Measurements from ENCODE around the gene PPP1CA. TPM values are rescaled to one million over a fixed set of nuclear protein-coding genes. Genes with fewer than 3 reads are reported as not detected.
"Not testable (repeated sequence)": the region's sequence is repeated elsewhere in the genome, so short reads cannot be mapped to it uniquely, and the experiment has no call there.

Gene PPP1CA
- total RNA-seq, 1 donor from 2014 or later: 241 TPM

GRCh38 chr11:67404515-67405195 is 3.0 kb upstream of the PPP1CA start:
- DNase-seq (ENCODE audit: low read depth): no peak

GRCh38 chr11:67403085-67403484 is 1.4 kb upstream of the PPP1CA start:
- DNase-seq (ENCODE audit: low read depth): not testable (repeated sequence)

- DNase-seq (ENCODE audit: low read depth): not testable (repeated sequence)
Measured at GRCh38 chr11:67402192-67402839, 658 bp upstream of the PPP1CA start.

GRCh38 chr11:67400942-67401494 is 640 bp downstream of the PPP1CA start:
- DNase-seq (ENCODE audit: low read depth): no peak

GRCh38 chr11:67400251-67400941 is 1.3 kb downstream of the PPP1CA start:
- no peak for DNase-seq (ENCODE audit: low read depth)

- DNase-seq (ENCODE audit: low read depth): no peak
Measured at GRCh38 chr11:67398661-67399563, 2.7 kb downstream of the PPP1CA start.

GRCh38 chr11:67397986-67398660 is 3.5 kb downstream of the PPP1CA start:
- no peak for DNase-seq (ENCODE audit: low read depth)

- DNase-seq (ENCODE audit: low read depth): no peak
Measured at GRCh38 chr11:67397536-67397935, 4.1 kb downstream of the PPP1CA start.

- no peak for DNase-seq (ENCODE audit: low read depth)
Measured at GRCh38 chr11:67396587-67397389, 4.9 kb downstream of the PPP1CA start.

- no peak for DNase-seq (ENCODE audit: low read depth)
Measured at GRCh38 chr11:67396259-67396581, 5.4 kb downstream of the PPP1CA start.

- DNase-seq (ENCODE audit: low read depth): no peak
Measured at GRCh38 chr11:67395555-67396258, 6.0 kb downstream of the PPP1CA start.

- DNase-seq (ENCODE audit: low read depth): no peak
Measured at GRCh38 chr11:67393990-67394389, 7.7 kb downstream of the PPP1CA start.

GRCh38 chr11:67393437-67393836 is 8.2 kb downstream of the PPP1CA start:
- DNase-seq (ENCODE audit: low read depth): no peak

- DNase-seq (ENCODE audit: low read depth): no peak
Measured at GRCh38 chr11:67392183-67392715, 9.4 kb downstream of the PPP1CA start.

GRCh38 chr11:67391304-67392182 is 10.1 kb downstream of the PPP1CA start, which contains the start of gene RAD9A:
Gene RAD9A (plus strand): TSS chr11:67391986. CDS start chr11:67392045, 59 bp downstream.
- peak; percentile 96 for DNase-seq (ENCODE audit: low read depth)

GRCh38 chr11:67390947-67391303 is 10.7 kb downstream of the PPP1CA start:
- no peak for DNase-seq (ENCODE audit: low read depth)

- DNase-seq (ENCODE audit: low read depth): no peak
Measured at GRCh38 chr11:67389477-67389876, 12.2 kb downstream of the PPP1CA start.

GRCh38 chr11:67387518-67387917 is 14.1 kb downstream of the PPP1CA start:
- DNase-seq (ENCODE audit: low read depth): no peak

Data from myocyte (in vitro differentiated cells).